Measurements from ENCODE around the gene TRIM62. TPM values are rescaled to one million over a fixed set of nuclear protein-coding genes. Genes with fewer than 3 reads are reported as not detected.

TRIM62 gene
- total and polyA plus RNA-seq, 4 donors, result 0.60 to 1.3 (median 1.1) TPM

DNA sequence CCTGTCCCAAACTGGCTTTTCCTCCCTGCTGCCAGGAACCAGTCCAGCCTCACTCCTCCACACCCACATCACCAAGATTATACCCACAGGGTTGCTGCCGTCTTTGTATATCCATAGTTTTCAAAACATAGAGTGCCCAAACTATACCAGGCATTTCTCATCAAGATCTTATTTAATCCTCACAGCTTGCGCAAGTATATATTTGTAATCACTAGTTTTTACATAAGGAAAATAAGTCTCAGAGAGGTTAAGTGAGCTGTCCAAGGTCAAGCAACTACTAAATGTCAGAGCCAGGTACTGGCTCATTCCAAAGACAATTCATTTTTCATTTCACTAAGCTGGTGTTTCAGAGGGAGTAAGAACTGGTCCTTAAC lies 39.5 kb upstream of the TRIM62 start:
- Histone ChIP-seq H3K9me3 (ENCODE audit: control insufficient read depth in 4 of 4, low read length in 3 of 4) (no peaks in the 10 kb centered on the region), H3K36me3 (ENCODE audit: control insufficient read depth in 4 of 4, insufficient read depth in 3 of 4, low read depth in 1 of 4, low read length in 3 of 4) (no peaks in the 10 kb centered on the region), H3K4me1 (ENCODE audit: control insufficient read depth in 4 of 4, insufficient read depth in 4 of 4, low read length in 3 of 4) (no peaks in the 10 kb centered on the region), H3K4me3 (ENCODE audit: low read depth in 1 of 3, low read length in 3 of 3) (no peak overlapping the region), H3K9ac (ENCODE audit: low read depth in 1 of 2, low read length in 2 of 2) (no peak overlapping the region), H3K27me3 (ENCODE audit: control insufficient read depth in 4 of 4, insufficient read depth in 4 of 4, low read length in 3 of 4) (no peaks in the 10 kb centered on the region), H3K27ac (ENCODE audit: low read depth in 1 of 2, low read length in 2 of 2) (no peak overlapping the region)
- 96% methylated on average over 2 of the region's 2 CpGs for WGBS
- TF ChIP-seq FOXA2 (IDR thresholded peaks at IDR 0.05), result no peak
- TF ChIP-seq RAD21 (IDR thresholded peaks at IDR 0.05), result no peak
- TF ChIP-seq, protein P1, sequence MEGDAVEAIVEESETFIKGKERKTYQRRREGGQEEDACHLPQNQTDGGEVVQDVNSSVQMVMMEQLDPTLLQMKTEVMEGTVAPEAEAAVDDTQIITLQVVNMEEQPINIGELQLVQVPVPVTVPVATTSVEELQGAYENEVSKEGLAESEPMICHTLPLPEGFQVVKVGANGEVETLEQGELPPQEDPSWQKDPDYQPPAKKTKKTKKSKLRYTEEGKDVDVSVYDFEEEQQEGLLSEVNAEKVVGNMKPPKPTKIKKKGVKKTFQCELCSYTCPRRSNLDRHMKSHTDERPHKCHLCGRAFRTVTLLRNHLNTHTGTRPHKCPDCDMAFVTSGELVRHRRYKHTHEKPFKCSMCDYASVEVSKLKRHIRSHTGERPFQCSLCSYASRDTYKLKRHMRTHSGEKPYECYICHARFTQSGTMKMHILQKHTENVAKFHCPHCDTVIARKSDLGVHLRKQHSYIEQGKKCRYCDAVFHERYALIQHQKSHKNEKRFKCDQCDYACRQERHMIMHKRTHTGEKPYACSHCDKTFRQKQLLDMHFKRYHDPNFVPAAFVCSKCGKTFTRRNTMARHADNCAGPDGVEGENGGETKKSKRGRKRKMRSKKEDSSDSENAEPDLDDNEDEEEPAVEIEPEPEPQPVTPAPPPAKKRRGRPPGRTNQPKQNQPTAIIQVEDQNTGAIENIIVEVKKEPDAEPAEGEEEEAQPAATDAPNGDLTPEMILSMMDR (IDR thresholded peaks at IDR 0.05; ENCODE audit: low read depth, low read length, missing input control), result no peak
- TF ChIP-seq, protein P2, sequence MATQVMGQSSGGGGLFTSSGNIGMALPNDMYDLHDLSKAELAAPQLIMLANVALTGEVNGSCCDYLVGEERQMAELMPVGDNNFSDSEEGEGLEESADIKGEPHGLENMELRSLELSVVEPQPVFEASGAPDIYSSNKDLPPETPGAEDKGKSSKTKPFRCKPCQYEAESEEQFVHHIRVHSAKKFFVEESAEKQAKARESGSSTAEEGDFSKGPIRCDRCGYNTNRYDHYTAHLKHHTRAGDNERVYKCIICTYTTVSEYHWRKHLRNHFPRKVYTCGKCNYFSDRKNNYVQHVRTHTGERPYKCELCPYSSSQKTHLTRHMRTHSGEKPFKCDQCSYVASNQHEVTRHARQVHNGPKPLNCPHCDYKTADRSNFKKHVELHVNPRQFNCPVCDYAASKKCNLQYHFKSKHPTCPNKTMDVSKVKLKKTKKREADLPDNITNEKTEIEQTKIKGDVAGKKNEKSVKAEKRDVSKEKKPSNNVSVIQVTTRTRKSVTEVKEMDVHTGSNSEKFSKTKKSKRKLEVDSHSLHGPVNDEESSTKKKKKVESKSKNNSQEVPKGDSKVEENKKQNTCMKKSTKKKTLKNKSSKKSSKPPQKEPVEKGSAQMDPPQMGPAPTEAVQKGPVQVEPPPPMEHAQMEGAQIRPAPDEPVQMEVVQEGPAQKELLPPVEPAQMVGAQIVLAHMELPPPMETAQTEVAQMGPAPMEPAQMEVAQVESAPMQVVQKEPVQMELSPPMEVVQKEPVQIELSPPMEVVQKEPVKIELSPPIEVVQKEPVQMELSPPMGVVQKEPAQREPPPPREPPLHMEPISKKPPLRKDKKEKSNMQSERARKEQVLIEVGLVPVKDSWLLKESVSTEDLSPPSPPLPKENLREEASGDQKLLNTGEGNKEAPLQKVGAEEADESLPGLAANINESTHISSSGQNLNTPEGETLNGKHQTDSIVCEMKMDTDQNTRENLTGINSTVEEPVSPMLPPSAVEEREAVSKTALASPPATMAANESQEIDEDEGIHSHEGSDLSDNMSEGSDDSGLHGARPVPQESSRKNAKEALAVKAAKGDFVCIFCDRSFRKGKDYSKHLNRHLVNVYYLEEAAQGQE (IDR thresholded peaks at IDR 0.05), result no peak
- TF ChIP-seq, protein P3, sequence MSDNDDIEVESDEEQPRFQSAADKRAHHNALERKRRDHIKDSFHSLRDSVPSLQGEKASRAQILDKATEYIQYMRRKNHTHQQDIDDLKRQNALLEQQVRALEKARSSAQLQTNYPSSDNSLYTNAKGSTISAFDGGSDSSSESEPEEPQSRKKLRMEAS (IDR thresholded peaks at IDR 0.05), result no peak
- TF ChIP-seq GABPA (IDR thresholded peaks at IDR 0.05 in 1 of 2, conservative IDR thresholded peaks at IDR 0.05 in 1 of 2), result no peak
- TF ChIP-seq, protein P4, sequence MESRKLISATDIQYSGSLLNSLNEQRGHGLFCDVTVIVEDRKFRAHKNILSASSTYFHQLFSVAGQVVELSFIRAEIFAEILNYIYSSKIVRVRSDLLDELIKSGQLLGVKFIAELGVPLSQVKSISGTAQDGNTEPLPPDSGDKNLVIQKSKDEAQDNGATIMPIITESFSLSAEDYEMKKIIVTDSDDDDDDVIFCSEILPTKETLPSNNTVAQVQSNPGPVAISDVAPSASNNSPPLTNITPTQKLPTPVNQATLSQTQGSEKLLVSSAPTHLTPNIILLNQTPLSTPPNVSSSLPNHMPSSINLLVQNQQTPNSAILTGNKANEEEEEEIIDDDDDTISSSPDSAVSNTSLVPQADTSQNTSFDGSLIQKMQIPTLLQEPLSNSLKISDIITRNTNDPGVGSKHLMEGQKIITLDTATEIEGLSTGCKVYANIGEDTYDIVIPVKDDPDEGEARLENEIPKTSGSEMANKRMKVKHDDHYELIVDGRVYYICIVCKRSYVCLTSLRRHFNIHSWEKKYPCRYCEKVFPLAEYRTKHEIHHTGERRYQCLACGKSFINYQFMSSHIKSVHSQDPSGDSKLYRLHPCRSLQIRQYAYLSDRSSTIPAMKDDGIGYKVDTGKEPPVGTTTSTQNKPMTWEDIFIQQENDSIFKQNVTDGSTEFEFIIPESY (IDR thresholded peaks at IDR 0.05), result no peak
- TF ChIP-seq TAF1 (conservative IDR thresholded peaks at IDR 0.05), result no peak
- TF ChIP-seq RXRA (IDR thresholded peaks at IDR 0.05), result no peak
- no peak for TF ChIP-seq JUND (IDR thresholded peaks at IDR 0.05)
- no peak for TF ChIP-seq YY1 (IDR thresholded peaks at IDR 0.05)
- DNase-seq (ENCODE audit: low spot score), result no peak

DNA sequence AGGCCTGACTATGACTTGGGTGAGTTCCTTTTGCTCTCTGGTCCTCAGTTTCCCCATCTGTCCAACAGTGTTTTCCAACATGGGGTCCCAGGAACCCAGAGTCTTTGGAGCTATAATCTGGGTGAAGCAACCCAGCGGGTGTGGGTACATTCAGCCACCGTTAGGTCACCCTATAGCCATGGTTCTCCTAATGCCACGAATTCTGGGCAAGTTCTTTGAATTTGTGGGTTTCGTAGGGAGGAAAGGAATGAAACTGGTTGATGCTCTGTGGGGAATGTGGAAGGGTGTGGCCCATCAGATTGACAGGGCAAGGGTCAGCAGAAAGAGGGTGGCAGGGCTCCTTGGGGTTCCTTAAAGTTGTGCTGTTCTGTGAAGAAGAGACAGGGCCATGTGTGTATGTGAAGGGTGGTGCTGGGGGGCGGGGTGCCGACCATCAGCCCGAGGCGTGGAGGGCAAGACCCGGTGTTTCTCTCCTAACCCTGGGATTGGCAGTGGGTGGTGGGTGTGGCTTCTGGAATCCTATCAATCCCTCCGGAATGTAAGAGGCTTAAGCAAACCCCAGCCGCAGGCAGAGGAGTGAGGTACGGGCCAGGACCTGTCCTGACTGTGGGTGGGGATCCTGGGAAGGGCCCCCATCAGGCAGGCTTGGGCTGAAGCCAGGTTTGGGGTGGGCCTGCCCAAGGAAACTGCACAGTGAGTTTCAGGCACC lies 39.0 kb upstream of the TRIM62 start:
- H3K9me3 ChIP-seq (ENCODE audit: control insufficient read depth in 4 of 4, low read length in 3 of 4), result no peaks in the 10 kb centered on the region
- no peaks in the 10 kb centered on the region for H3K36me3 ChIP-seq (ENCODE audit: control insufficient read depth in 4 of 4, insufficient read depth in 3 of 4, low read depth in 1 of 4, low read length in 3 of 4)
- 73% methylated on average over 12 of the region's 12 CpGs for WGBS
- no peak overlapping the region for H3K27ac ChIP-seq (ENCODE audit: low read depth in 1 of 2, low read length in 2 of 2)
- no peak overlapping the region for H3K4me3 ChIP-seq (ENCODE audit: low read depth in 1 of 3, low read length in 3 of 3)
- no peak for DNase-seq (ENCODE audit: low spot score)
- no peaks in the 10 kb centered on the region for H3K4me1 ChIP-seq (ENCODE audit: control insufficient read depth in 4 of 4, insufficient read depth in 4 of 4, low read length in 3 of 4)
- H3K9ac ChIP-seq (ENCODE audit: low read depth in 1 of 2, low read length in 2 of 2), result no peak overlapping the region
- H3K27me3 ChIP-seq (ENCODE audit: control insufficient read depth in 4 of 4, insufficient read depth in 4 of 4, low read length in 3 of 4), result no peaks in the 10 kb centered on the region
- TF ChIP-seq YY1 (IDR thresholded peaks at IDR 0.05) (no peak), JUND (IDR thresholded peaks at IDR 0.05) (no peak), FOXA2 (IDR thresholded peaks at IDR 0.05) (no peak), FOXA1 (IDR thresholded peaks at IDR 0.05) (no peak), GABPA (IDR thresholded peaks at IDR 0.05 in 1 of 2, conservative IDR thresholded peaks at IDR 0.05 in 1 of 2) (no peak), TAF1 (conservative IDR thresholded peaks at IDR 0.05) (no peak), RAD21 (IDR thresholded peaks at IDR 0.05) (no peak), RXRA (IDR thresholded peaks at IDR 0.05) (no peak)
- TF ChIP-seq, protein P5, sequence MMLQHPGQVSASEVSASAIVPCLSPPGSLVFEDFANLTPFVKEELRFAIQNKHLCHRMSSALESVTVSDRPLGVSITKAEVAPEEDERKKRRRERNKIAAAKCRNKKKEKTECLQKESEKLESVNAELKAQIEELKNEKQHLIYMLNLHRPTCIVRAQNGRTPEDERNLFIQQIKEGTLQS (IDR thresholded peaks at IDR 0.05), result no peak
- TF ChIP-seq, protein P2 (IDR thresholded peaks at IDR 0.05), result no peak
- TF ChIP-seq, protein P4 (IDR thresholded peaks at IDR 0.05), result no peak
